Heart left ventricle (tissue), 16 donors: ENCODE results near the gene ASAP2. TPM values are rescaled to one million over a fixed set of nuclear protein-coding genes. Genes with fewer than 3 reads are reported as not detected.

Experiments
- ATAC-seq, 4 donors: fragments of 200-7000 bp; cut with Tn5 transposase; one replicate each; pipeline ENCODE4 v1.9.1; 2020 to 2022; ENCODE audit warnings: moderate library complexity in 4 of 4, mild to moderate bottlenecking in 3 of 4, moderate number of reproducible peaks in 1 of 4
- DNase-seq, 5 donors: peaks; one replicate each; pipeline ENCODE4 v3.0.0-alpha.2; 2020
- H3K27ac ChIP-seq, 12 donors: fragments of 200-600 bp; sonication (generic) in 4 of 12; one replicate each; pipeline versions ENCODE4 v1.5.0 to v1.8.0; 2016 to 2022; ENCODE audit warnings: mild to moderate bottlenecking in 2 of 12
- H3K27me3 ChIP-seq, 9 donors: fragments of 200-600 bp; sonication (generic) in 2 of 9; one replicate each; pipeline versions ENCODE4 v1.5.1 to v1.8.0; 2016 to 2022; ENCODE audit warnings: mild to moderate bottlenecking in 3 of 9
- H3K36me3 ChIP-seq, 9 donors: fragments of 200-600 bp; sonication (generic) in 2 of 9; one replicate each; pipeline versions ENCODE4 v1.5.0 to v1.8.0; 2018 to 2022; ENCODE audit warnings: mild to moderate bottlenecking in 2 of 9
- H3K4me1 ChIP-seq, 12 donors: fragments of 200-600 bp; sonication (generic) in 4 of 12; one replicate each; pipeline versions ENCODE4 v1.5.0 to v1.8.0; 2016 to 2022; ENCODE audit warnings: mild to moderate bottlenecking in 3 of 12
- H3K4me3 ChIP-seq, 12 donors: fragments of 200-600 bp; sonication (generic) in 4 of 12; one replicate each; pipeline versions ENCODE4 v1.5.0 to v1.8.0; 2017 to 2022; ENCODE audit warnings: mild to moderate bottlenecking in 9 of 12, moderate library complexity in 4 of 12
- H3K9me3 ChIP-seq, 12 donors: fragments of 200-600 bp; sonication (generic) in 4 of 12; one replicate each; pipeline versions ENCODE4 v1.5.0 to v1.8.0; 2016 to 2022; ENCODE audit warnings: mild to moderate bottlenecking in 1 of 12
- POLR2A ChIP-seq, 2 donors: fragments of 450-650 bp; IDR thresholded peaks; one replicate each; pipeline ENCODE4 v1.6.1; 2017; ENCODE audit warnings: antibody characterized with exemption in 2 of 2, mild to moderate bottlenecking in 2 of 2, moderate library complexity in 2 of 2
- WGBS, 4 donors: extraction: QIAGEN DNeasy Blood & Tissue Kit in 2 of 4; methylation state at CpG; one replicate each; pipeline versions ENCODE4 v1.1.5 to v1.1.7; 2013 to 2018; 5-methylcytosine and 5-hydroxymethylcytosine counted together
- intact Hi-C, 10 donors: fragments of 100-400 bp; cut with DNase I; formaldehyde crosslinking; loops; one replicate each; pipeline versions ENCODE4 v1.11.1 to v1.14.2; 2022
- polyA plus RNA-seq, 2 donors: library from polyadenylated mRNA; stranded (reverse); fragments of 200-250 nt; gene quantifications; one replicate each; pipeline ENCODE4 v1.2.3, GENCODE V29; 2013
- total RNA-seq, 9 donors: library from RNA; depleted of rRNA in 2 of 9; stranded (reverse); fragments of >200 nt in 2 of 9; fragmentation: NEBNext Ultra II Directional in 3 of 9; extraction: Animal tissue kit (Norgen Biotek cat#: 25700) in 3 of 9; gene quantifications; one replicate each; pipeline versions ENCODE4 v1.1.0 to v1.2.4, GENCODE V29; 2016 to 2023
- TF ChIP-seq, protein P1 (sequence below), 12 donors: fragments of 200-600 bp; sonication (generic) in 4 of 12; IDR thresholded peaks; one replicate each; pipeline versions ENCODE4 v1.5.0 to v1.8.0; 2018 to 2022; ENCODE audit warnings: antibody characterized with exemption in 12 of 12, mild to moderate bottlenecking in 5 of 12
- donor health status: ischemic (EF 13 %, LVEDD 7.1; RV severe dilation, severe dysfunction).
- donor health status: healthy with polysubstance abuse.
- donor health status: DM: no; HTN: yes; CAD: no.
- donor health status: DM: no; HTN: no; CAD: no.
- donor health status: ischemic (EF 25% LVEDD 6.9; RV normal size, moderate dysfunction).
- donor health status: ischemic (EF 25% LVEDD 5.7; RV mildly dilated, moderate dysfunction).
- donor health status: healthy.
- donor health status: DM: yes; HTN: yes; CAD: no.
- donor health status: ischemic (EF 35%, LVEDD 5.7; RV mildly dilated, moderate dysfunction).
- donor health status: nonischemic (EF 11% LVEDD 7.7; RV severe dilation, severe dysfunction).
- donor health status: DM: yes; HTN: yes; CAD: no.
- donor health status: PGD.
- donor health status: ischemic (EF 29% LVEDD 5.4; RV normal size, mild dysfunction).
- donor health status: nonischemic (EF 23%, LVEDD 6.1; RV moderate dilation, normal function).

ASAP2 gene
- total and polyA plus RNA-seq, 11 donors = 6.7 to 17.0 (median 11.9) TPM

DNA sequence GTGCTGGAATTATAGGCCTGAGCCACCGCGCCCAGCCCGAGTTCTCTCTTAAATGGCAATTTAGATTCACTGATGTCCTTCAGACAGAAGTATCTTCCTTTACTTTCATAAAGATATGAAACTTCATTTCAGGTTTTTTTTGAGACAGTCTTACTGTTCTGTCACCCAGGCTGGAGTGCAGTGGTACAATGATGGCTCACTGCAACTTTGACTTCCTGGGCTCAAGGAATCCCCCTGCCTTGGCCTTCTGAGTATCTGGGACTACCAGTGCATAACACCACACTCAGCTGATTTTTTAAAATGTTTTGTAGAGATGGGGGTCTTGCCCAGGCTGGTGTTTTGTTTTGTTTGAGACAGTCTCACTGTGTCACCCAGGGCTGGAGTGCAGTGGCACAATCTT, 203.5 kb downstream of the ASAP2 start:
- H3K4me1 ChIP-seq = peaks cover 0 to 10% (median 0%) of the 10 kb centered on the region in 12 donors
- intact Hi-C loops = no loop called here
- 98 to 100% (median 99%) methylated on average over 3 of the region's 3 CpGs for WGBS, 4 donors
- peaks cover 0 to 91% (median 63%) of the 10 kb centered on the region in 9 donors for H3K36me3 ChIP-seq
- no peaks in the 10 kb centered on the region for H3K9me3 ChIP-seq
- no peaks in the 10 kb centered on the region for H3K27me3 ChIP-seq
- no peak overlapping the region for H3K4me3 ChIP-seq
- DNase-seq (no peak), ATAC-seq (no peak)
- no peak overlapping the region for H3K27ac ChIP-seq
- TF ChIP-seq, protein P1, sequence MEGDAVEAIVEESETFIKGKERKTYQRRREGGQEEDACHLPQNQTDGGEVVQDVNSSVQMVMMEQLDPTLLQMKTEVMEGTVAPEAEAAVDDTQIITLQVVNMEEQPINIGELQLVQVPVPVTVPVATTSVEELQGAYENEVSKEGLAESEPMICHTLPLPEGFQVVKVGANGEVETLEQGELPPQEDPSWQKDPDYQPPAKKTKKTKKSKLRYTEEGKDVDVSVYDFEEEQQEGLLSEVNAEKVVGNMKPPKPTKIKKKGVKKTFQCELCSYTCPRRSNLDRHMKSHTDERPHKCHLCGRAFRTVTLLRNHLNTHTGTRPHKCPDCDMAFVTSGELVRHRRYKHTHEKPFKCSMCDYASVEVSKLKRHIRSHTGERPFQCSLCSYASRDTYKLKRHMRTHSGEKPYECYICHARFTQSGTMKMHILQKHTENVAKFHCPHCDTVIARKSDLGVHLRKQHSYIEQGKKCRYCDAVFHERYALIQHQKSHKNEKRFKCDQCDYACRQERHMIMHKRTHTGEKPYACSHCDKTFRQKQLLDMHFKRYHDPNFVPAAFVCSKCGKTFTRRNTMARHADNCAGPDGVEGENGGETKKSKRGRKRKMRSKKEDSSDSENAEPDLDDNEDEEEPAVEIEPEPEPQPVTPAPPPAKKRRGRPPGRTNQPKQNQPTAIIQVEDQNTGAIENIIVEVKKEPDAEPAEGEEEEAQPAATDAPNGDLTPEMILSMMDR (IDR thresholded peaks at IDR 0.05) = no peak
- no peak for TF ChIP-seq POLR2A (IDR thresholded peaks at IDR 0.05)

DNA sequence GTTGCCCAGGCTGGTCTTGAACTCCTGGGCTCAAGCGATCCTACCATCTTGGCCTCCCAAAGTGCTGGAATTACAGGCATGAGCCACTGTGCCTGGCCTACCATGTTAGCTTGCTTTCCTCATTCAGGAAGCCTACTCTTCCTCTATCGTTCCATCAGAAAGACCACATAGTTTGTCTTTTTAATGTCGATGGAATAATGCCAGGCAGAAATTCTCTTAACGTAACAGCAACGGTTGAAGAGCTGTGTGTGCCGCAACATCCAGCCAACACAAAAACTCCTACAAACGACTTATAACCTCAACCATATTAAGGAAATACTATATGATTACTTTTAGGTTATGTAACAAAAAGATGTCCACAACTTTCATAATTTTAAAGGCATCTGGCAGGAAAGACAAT, 206.2 kb downstream of the ASAP2 start:
- 76 to 91% (median 86%) methylated on average over 7 of the region's 7 CpGs for WGBS, 4 donors
- DNase-seq (no peak), ATAC-seq (no peak)
- no peak overlapping the region for H3K4me3 ChIP-seq
- H3K27me3 ChIP-seq = no peaks in the 10 kb centered on the region
- no peaks in the 10 kb centered on the region for H3K9me3 ChIP-seq
- H3K36me3 ChIP-seq = peaks cover 0 to 91% (median 56%) of the 10 kb centered on the region in 9 donors
- TF ChIP-seq POLR2A (IDR thresholded peaks at IDR 0.05) = no peak
- TF ChIP-seq, protein P1 (IDR thresholded peaks at IDR 0.05) = no peak
- H3K4me1 ChIP-seq = peaks cover 0 to 5% (median 0%) of the 10 kb centered on the region in 12 donors
- H3K27ac ChIP-seq = no peak overlapping the region
- intact Hi-C loops = no loop called here

DNA sequence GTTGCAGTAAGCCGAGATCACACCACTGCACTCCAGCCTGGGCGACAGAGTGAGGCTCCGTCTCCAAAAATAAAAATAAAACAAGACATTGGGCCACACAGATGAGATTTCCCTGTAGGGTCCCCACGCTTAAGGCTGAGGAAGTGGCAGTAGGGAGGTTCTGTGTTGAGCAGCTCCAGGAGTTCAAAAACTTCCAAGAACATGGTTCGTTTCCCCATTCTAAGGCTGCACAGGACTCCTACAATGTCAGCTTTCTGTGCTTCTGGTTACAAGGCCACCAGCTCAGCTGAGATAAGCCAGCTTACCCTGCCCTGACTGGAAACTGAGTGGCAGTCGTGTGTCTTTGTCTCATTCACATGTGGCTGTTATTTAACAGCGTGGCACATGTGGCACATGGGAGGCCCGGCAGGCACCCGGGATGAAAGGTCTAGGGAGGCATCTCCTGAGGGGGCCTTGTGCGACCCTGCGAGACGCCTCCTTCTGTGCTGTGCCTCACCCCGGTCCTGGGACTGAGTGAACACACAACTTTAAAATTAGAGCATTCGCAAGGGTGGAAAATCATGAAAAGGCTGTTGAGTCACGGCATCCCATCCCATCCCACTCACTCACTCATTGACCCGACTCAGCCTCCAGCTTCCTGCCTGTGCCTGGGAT, 209.0 kb downstream of the ASAP2 start:
- ATAC-seq (peak in 3 of 4 donors; percentile 24 to 69 (median 48)), DNase-seq (no peak)
- Histone ChIP-seq H3K36me3 (peaks cover 0 to 72% (median 39%) of the 10 kb centered on the region in 9 donors), H3K4me3 (no peak overlapping the region), H3K27me3 (no peaks in the 10 kb centered on the region), H3K27ac (peak overlapping the region in 3 of 12 donors; percentile 3 to 27 (median 9)), H3K4me1 (peaks cover 0 to 24% (median 8%) of the 10 kb centered on the region in 12 donors), H3K9me3 (no peaks in the 10 kb centered on the region)
- intact Hi-C loops = no loop called here
- 80 to 88% (median 85%) methylated on average over 16 of the region's 16 CpGs for WGBS, 4 donors
- no peak for TF ChIP-seq POLR2A (IDR thresholded peaks at IDR 0.05)
- TF ChIP-seq, protein P1 (IDR thresholded peaks at IDR 0.05) = no peak

DNA sequence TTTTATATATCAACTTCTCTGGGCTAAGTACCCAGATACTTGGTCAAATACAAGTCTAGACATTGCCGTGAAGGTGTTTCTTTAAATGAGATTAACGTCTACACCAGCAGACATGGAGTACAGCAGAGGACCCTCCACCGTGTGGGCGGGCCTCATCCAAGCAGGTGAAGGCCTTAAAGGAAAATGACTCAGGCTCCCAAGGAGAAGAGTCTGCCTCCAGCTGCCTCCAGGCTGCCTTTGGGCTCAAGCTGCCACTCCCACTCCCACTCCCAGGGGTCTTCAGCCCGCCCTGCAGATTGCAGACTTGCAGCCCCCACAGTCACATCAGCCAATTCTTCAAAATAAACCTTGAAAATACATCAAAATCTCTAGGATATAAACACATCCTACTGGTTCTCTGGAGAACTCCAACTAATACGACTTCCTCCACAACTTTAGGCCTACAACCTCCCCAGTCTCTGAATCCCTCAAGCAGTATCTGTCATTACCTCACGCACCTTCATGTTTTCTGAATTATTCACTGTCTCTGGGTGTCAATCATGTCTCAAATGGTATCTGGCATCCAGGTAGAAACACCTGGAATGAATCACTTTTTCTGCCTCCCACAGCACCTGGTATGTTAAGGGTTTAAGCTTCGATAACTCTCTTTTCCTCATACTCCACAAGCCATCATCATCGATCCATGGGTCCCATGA, 209.8 kb downstream of the ASAP2 start:
- Histone ChIP-seq H3K27me3 (no peaks in the 10 kb centered on the region), H3K27ac (peak overlapping the region in 2 of 12 donors; percentile 1 to 27), H3K9me3 (no peaks in the 10 kb centered on the region), H3K4me3 (no peak overlapping the region), H3K36me3 (peaks cover 0 to 64% (median 31%) of the 10 kb centered on the region in 9 donors), H3K4me1 (peaks cover 0 to 31% (median 11%) of the 10 kb centered on the region in 12 donors)
- DNase-seq (no peak), ATAC-seq (peak in 1 of 4 donors; percentile 33)
- WGBS, 4 donors = 85 to 91% (median 87%) methylated on average over 9 of the region's 9 CpGs
- intact Hi-C loops = no loop called here
- TF ChIP-seq, protein P1 (IDR thresholded peaks at IDR 0.05) = no peak
- no peak for TF ChIP-seq POLR2A (IDR thresholded peaks at IDR 0.05)
